8988T (cell line): ENCODE results near the gene B4GALT1.
A peak's percentile ranks its signal among the peaks of the same experiment; 100 is the strongest.
"Not testable (repeated sequence)": the region's sequence is repeated elsewhere in the genome, so short reads cannot be mapped to it uniquely, and the experiment has no call there.

Source experiments
- DNase-seq: peaks from one replicate; pipeline ENCODE4 v3.0.0; 2011

Gene B4GALT1

DNA sequence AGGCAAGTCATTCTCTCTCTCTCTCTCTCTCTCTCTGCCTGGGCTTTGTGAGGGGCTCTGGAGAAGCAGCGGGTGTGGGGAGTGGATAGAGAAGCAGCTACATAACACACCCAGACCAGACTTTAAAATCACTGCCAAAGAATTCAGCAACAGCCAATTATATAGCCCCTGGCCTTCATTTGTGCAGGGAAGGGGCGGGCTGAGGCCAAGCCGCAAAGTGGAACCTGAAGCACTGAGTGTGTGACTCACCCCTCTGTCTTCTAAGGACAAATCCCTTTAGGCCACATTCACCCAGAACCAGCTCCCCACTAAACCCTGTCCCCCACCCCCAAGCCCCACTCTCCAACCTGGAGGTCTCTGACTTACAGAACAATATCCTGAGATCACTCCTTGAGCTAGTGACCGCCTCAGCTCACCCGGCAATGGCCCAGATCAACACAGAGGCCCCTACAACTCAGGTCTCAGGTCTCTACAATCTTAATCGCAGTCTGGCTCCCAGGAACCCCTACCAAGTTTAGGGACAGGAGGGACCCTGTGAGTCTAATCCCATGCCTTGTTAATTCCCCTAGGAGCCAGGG is 6.0 kb downstream of the B4GALT1 start:
- peak; percentile 60 for DNase-seq

- DNase-seq: not testable (repeated sequence)
Measured at GRCh38 chr9:33160446-33160845, 6.7 kb downstream of the B4GALT1 start.

- DNase-seq: no peak
Measured at GRCh38 chr9:33159777-33160127, 7.4 kb downstream of the B4GALT1 start.

GRCh38 chr9:33158843-33159776 is 8.0 kb downstream of the B4GALT1 start:
- no peak for DNase-seq

DNA sequence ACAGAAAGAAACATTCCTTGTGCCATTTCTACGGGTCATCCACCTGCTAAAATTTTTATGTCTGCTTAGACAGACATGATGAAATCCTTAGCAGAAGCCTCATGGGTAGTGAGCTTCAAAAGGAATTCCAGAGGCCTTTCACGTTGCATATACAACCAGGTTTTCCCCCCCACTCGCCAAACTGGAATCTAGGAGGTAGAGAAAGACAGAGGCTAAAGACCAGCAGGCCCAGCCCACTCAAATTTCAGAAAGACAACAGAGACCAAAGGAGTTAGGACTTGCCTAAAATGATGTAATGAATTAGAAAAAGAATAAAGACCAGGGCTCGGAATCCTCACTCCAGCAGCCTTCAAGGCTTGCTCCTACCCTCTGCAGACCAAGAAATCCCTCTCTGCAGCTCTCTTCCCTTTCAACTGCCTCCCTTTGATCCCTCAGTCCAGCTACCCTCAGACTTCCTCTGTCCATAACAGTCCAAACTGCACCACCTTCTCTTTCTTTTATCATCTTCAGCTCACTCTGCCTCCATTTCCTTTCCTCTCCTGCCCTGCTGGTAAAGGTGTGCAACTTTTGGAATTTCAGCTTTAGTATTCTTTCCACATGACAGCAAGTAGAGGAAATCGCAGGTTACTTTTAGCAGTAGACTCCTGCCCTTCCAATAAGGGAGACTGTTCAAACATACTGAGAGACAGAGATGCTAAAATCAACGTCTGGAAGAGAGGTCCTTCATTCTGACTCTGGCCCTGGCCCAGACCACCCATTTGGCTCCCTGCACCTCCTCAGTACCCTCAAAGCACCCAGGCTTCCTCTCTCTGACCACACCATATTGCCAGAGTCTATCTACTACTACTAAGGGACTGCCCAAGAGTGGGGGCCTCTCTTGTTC is 8.9 kb downstream of the B4GALT1 start:
- no peak for DNase-seq

DNA sequence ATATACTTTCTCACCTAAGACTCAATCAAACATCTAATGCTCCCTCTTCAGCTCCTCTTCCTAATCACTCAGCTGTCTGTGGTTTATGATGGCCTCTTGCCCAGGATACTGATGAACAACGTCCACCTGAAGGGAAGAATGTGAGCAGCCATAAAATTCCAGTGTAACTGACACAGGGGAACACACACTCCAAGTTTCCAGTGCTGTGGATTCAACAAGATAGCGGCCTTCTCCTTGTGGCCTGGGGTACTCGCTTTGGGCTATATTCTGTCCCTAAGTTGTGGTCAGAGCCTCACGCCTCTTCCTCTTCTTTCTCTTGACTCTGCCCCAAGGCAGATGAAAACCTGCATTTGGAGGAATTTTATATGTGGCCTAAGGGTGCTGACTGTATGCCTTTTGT is 11.7 kb downstream of the B4GALT1 start:
- DNase-seq: no peak

GRCh38 chr9:33154371-33154770 is 12.8 kb downstream of the B4GALT1 start:
- DNase-seq: no peak

DNA sequence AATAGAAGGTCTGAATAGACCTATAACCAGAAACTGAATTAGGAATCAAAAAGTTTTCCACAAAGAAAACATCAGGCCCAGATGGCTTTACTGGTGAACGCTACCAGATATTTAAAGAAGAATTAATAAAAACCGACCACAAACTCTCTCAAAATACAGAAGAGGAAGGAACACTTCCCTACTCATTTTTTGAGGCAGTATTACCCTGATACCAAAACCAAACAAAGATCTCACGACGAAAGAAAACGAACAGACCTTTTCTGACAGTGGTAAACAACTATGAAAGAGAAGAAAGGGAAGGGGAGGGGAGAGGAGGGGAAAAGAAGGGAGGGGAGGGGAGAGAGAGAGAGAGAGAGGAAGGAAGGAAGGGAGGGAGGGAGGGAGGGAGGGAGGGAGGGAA is 13.5 kb downstream of the B4GALT1 start:
- DNase-seq: no peak

DNA sequence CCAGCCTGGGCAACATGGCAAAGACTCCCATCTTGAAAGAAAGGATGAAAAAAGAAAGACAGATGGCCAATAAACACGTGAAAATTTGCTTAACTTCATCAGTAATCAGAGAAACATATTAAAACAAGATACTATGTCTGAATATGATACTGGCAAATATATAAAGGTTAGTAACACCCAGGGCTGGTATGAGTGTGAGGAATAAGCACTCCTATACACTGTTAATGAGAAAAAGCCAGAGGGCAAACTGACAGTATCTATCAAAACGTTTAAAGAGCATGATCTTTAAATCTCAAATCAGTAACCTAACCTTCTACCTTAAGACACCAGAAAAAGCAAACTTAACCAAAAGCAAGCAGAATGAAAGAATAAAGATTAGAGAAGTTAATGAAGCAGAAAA is 14.1 kb downstream of the B4GALT1 start:
- DNase-seq: no peak

GRCh38 chr9:33151601-33152000 is 15.5 kb downstream of the B4GALT1 start:
- no peak for DNase-seq

DNA sequence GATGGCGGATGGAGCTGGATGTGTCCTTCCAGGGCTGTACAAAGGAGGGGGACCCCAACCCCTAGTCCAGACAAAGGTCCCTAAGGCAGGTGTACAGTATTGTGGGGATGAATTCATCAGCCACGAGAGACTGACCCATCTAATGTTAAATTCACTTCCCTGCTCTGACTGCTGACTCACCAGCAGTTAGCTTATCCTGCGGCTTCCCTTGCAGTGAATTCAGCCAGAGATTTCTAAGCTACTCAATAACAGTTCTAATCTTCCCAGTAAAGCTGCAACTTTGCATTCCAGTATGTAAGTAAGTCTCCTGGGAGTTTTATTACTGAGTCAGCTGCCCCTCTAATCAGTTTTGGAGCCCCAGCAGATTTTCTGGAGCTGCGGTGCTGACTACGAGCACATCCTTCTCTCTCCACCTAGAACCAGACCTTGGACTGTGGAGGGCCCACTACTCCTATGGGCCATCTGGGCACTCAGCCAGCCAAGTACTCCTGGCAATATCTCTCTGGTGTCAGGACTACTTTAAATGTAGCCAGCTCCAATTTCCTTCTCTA is 16.1 kb downstream of the B4GALT1 start:
- no peak for DNase-seq

DNA sequence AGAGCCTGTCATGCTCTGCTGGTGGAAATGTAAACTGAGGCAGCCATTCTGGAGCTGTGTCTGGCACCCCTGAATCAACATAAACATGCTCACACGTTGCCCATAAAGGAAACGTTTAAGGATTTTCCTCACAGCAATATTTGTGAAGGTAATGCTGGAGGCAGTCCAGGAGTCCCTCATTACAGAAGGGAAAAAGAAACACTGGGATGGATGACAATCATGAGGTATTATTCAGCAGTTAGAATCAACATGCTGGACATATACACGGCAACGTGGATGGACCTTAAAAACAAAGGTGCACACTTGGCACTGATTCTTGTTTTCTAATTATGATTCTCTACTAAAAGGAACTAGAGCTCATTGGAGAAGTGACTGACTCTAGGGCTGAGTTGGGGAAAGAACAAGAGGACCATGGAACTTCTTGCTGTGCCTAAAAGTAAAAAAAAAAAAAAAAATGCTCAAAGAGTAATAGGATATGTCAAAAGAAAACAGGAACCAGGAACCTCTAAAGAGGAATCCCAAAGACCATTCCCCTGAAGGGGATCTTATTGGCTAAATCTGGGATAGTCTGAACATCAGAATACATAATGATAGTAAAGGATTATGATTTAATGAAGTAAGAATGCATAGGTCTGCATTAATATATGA is 18.6 kb downstream of the B4GALT1 start:
- DNase-seq: no peak

DNA sequence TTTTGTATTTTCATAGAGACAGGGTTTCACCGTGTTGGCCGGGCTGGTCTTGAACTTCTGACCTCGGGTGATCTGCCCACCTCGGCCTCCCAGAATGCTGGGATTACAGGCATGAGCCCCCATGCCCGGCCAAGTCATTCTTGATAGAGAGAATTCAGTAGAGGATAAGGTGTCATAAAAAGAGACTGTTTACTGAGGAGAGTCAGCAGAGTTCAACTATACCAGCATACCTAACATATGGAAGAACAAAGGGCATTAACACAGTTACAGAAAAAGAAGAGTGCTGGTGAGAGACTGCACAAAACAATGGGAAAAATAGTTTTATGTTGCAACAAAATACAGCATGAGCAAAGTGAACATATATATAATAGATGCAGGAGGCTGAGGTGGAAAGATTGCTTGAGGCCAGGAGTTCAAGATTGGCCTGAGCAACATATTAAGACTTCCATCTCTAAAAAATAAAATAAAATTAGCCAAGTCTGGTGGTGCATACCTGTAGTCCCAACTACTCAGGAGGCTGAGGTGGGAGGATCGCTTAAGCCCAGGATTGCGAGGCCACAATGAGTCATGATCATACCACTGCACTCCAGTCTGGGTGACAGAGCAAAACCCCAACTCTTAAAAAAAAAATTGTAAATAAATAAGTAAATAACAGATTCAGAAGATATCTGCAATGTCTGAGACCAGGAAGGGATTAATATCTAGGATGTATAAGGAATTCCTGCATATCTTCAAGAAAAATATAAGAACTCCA is 19.5 kb downstream of the B4GALT1 start:
- no peak for DNase-seq

- DNase-seq: no peak
Measured at GRCh38 chr9:33146298-33146697, 20.8 kb downstream of the B4GALT1 start.

DNA sequence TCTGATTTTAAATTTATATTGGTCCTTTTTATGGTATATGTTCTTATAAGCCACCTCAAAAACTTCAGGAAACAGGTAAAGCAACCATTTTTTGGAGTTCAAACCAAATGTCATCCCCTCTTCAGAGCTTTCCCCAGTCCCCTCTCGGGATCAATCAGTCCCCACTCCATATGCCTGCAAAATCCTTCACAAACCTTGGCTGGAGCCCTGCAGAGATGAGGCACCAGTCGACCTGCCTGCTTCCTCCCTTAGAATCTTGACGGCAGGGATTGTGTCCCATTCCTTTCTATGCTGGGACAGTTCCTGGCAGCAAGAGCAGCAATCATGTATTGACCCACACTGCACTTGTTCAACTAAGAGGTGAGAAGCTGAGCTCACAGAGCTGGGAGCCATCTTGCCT is 22.6 kb downstream of the B4GALT1 start:
- no peak for DNase-seq

GRCh38 chr9:33143241-33143661 is 23.9 kb downstream of the B4GALT1 start:
- no peak for DNase-seq

DNA sequence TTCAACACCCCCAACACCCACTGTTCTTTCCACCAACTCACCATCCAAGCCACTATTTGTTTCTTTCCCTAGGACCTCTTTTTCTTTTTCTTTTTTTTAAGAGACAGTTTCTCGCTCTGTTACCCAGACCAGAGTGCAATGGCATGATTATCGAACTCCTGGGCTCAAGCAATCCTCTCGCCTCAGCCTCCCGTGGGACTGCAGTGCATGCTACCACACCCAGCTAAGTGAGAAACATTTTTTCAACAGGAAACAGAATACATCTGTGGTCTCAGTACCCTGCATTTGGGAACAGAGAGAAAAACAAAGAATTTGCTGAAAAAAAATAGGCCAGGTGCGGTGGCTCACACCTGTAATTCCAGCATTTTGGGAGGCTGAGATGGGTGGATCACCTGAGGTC is 24.6 kb downstream of the B4GALT1 start:
- DNase-seq: no peak

DNA sequence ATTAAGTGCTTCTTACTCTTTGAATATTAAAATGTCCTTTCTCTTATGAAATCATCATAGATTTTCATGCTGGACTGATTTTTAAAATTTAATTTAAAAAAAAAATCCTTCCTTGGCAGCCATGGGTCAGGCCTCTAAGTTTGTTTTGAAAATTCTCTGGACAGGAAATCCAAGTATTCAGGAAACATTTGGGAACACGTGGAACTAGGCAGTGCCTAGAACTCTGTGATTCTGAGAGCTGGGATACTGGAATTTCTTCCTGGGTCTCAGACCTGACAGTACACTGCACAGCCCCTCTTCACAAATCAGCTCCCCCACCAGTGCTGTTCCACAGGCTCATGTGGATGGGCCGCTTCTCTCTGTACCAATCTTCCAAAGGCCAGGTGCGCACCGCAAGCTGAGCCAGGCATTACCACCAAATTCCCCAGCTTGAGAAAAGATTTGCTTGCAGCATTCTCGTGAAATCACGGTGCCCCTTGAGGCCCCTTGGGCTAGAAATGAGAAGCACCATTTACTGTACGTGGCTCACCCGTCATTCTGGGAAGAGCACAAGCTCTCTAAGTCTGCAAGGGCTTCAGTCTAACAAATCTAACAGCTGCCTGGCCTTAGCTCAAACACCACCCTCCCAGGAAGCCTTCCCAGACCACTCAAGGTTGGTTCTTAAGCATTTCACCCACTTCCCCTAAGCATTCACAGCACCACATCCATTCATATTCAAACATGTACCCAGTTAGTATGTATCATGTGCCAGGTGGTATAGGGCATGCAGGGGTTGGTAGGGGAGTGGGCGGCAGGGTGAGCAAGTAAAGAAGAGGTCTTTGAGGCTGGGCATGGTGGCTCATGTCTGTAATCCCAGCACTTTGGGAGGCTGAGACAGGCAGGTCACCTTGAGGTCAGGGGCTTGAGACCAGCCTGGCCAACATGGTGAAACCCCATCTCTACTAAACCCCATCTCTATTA is 26.5 kb downstream of the B4GALT1 start:
- no peak for DNase-seq

DNA sequence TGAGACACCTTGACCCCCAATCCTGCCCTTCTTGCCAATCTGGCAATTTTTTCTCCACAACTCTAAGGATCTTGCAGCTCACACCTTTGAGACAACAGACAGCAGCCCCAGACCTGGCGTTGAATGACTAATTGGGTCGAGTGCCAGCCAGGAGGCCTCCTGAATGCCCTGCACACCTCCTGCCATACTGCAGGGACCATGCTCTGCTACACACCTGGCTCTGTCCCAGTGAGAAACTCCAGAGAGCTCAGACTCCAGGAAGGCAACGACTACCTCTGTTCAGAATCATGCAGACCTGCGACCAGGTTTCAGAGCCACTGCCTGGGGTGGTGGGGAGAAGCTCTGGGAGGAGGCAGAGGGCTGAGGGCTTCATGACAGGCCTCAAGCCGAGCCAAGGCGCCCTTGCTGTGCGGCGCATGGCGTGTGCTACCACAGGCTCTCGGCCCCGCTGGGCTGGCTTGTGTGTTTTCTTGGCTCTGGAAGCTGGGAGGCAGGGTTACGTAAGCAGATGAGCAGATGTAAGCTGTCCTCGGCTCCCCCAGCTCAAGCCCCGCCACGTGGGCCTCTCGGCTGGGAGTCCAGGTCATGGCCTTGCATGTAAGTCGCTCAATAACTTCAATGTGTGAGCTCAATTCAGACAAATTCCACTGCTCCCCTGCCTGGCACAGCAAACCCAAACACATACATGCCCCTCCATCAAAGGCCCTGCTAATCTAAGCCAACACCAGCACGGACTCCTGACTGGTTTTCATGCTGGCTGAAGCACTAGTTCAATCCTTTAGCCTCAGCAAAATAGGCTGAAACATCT is 27.5 kb downstream of the B4GALT1 start:
- DNase-seq: no peak

DNA sequence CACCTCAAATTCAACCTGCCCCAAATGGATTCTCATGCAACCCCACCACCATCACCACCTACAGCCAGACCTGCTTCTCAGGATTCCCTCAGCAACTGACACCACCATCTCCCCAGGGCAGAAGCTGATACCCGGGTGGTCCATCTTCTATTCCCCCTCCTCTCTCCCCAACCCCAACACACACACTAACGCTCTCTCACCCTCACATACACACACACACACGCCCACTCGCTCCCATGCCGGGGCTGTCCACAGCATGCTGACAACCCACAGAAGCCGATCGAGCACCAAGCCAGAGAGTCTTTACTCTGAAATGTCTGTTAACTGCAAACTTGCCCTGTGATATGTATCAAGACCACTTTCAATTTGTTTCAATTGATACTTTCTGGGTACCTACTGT is 28.4 kb downstream of the B4GALT1 start:
- no peak for DNase-seq
